HepG2 (cell line): Measurements from ENCODE around the gene RUSF1. TPM values are rescaled to one million over a fixed set of nuclear protein-coding genes. Genes with fewer than 3 reads are reported as not detected.
A peak's percentile ranks its signal among the peaks of the same experiment; 100 is the strongest.

ENCODE experiments used
- DPF2 ChIP-seq: sonication (generic); formaldehyde crosslinking; IDR thresholded peaks from 2 replicates; pipeline ENCODE4 v1.4.0; 2020; ENCODE audit warnings: mild to moderate bottlenecking, low read depth, missing genetic modification reagents, borderline replicate concordance
- FOXK1 ChIP-seq: sonication (generic); formaldehyde crosslinking; IDR thresholded peaks from 2 replicates; pipeline ENCODE4 v1.4.0; 2020; ENCODE audit warnings: low read depth, missing genetic modification reagents, borderline replicate concordance
- HMGA1 ChIP-seq: sonication (generic); formaldehyde crosslinking; conservative IDR thresholded peaks from 2 replicates; pipeline ENCODE4 v1.4.0; 2020; ENCODE audit warnings: missing genetic modification reagents
- HNRNPUL1 ChIP-seq: fragments of 200-400 bp; formaldehyde crosslinking; IDR thresholded peaks from 2 replicates; pipeline ENCODE4 v1.6.1; 2017; ENCODE audit warnings: low read depth, mild to moderate bottlenecking, low read length, moderate library complexity
- HOXD1 ChIP-seq: sonication (generic); formaldehyde crosslinking; IDR thresholded peaks from 2 replicates; pipeline ENCODE4 v1.5.0; 2020; ENCODE audit warnings: missing genetic modification reagents
- IKZF4 ChIP-seq: sonication (generic); formaldehyde crosslinking; IDR thresholded peaks from 2 replicates; pipeline ENCODE4 v1.5.1; 2020; ENCODE audit warnings: borderline replicate concordance, mild to moderate bottlenecking, low read depth, missing genetic modification reagents; ENCODE audit errors: not compliant biosample characterization
- MIER3 ChIP-seq: IDR thresholded peaks from 2 replicates; pipeline ENCODE4 v1.6.1; 2016; ENCODE audit warnings: missing compliant biosample characterization, borderline replicate concordance
- MTF2 ChIP-seq: sonication (generic); formaldehyde crosslinking; IDR thresholded peaks from 2 replicates; pipeline ENCODE4 v1.5.0; 2020; ENCODE audit warnings: missing genetic modification reagents, borderline replicate concordance
- NCOA2 ChIP-seq: sonication (generic); formaldehyde crosslinking; IDR thresholded peaks from 2 replicates; pipeline ENCODE4 v1.8.0; 2022; ENCODE audit warnings: inconsistent platforms
- NFATC3 ChIP-seq: sonication (generic); formaldehyde crosslinking; IDR thresholded peaks from 2 replicates; pipeline ENCODE4 v1.5.1; 2020; ENCODE audit warnings: mild to moderate bottlenecking, missing genetic modification reagents
- NR2F2 ChIP-seq: IDR thresholded peaks from 2 replicates; pipeline ENCODE4 v1.6.1; 2012; ENCODE audit warnings: low read depth, inconsistent platforms, borderline replicate concordance
- SMYD3 ChIP-seq: sonication (generic); formaldehyde crosslinking; IDR thresholded peaks from 2 replicates; pipeline ENCODE4 v1.8.1; 2023; ENCODE audit warnings: mild to moderate bottlenecking, missing genetic modification reagents
- SP140L ChIP-seq: sonication (generic); formaldehyde crosslinking; IDR thresholded peaks from 2 replicates; pipeline ENCODE4 v1.4.0; 2020; ENCODE audit warnings: missing genetic modification reagents, borderline replicate concordance
- SRF ChIP-seq: IDR thresholded peaks from 2 replicates; pipeline ENCODE4 v1.6.1; 2011; ENCODE audit warnings: mild to moderate bottlenecking, low read depth, low read length, moderate library complexity
- ZC3H4 ChIP-seq: sonication (generic); formaldehyde crosslinking; IDR thresholded peaks from 2 replicates; pipeline ENCODE4 v1.4.0; 2020; ENCODE audit warnings: missing genetic modification reagents, borderline replicate concordance
- ZNF230 ChIP-seq: sonication (generic); formaldehyde crosslinking; IDR thresholded peaks from 2 replicates; pipeline ENCODE4 v1.4.0; 2020; ENCODE audit warnings: mild to moderate bottlenecking, missing genetic modification reagents
- ZNF234 ChIP-seq: sonication (generic); formaldehyde crosslinking; conservative IDR thresholded peaks from 2 replicates; pipeline ENCODE4 v1.5.1; 2020; ENCODE audit warnings: mild to moderate bottlenecking, missing genetic modification reagents
- ZNF34 ChIP-seq: sonication (generic); formaldehyde crosslinking; IDR thresholded peaks from 2 replicates; pipeline ENCODE4 v1.4.0; 2020; ENCODE audit warnings: mild to moderate bottlenecking, missing genetic modification reagents, borderline replicate concordance
- ZNF431 ChIP-seq: sonication (generic); formaldehyde crosslinking; IDR thresholded peaks from 2 replicates; pipeline ENCODE4 v1.9.0; 2022; ENCODE audit warnings: missing genetic modification reagents, low read depth, mild to moderate bottlenecking, borderline replicate concordance
- ZNF550 ChIP-seq: sonication (generic); formaldehyde crosslinking; IDR thresholded peaks from 2 replicates; pipeline ENCODE4 v1.4.0; 2020; ENCODE audit warnings: mild to moderate bottlenecking, missing genetic modification reagents, borderline replicate concordance
- polyA plus RNA-seq, 8 experiments: library from polyadenylated mRNA; depleted of rRNA in 3 of 8; stranded (reverse) in 7 of 8; unstranded in 1 of 8; fragments of >200 nt; fragmentation: Illumina TruSeq in 4 of 8; extraction: Trizol in 4 of 8; gene quantifications; 2 replicates each; pipeline versions ENCODE4 v1.2.1 to v1.2.3, GENCODE V29; 2011 to 2016; ENCODE audit warnings: low read depth in 4 of 8, missing spikeins in 1 of 8, mixed read lengths in 1 of 8; ENCODE audit not compliant: insufficient read depth in 1 of 8
- total RNA-seq, 5 experiments: library from RNA; depleted of rRNA; stranded (reverse); fragments of >200 nt; fragmentation: Illumina TruSeq; extraction: Trizol; gene quantifications; 2 replicates each; pipeline ENCODE4 v1.2.3, GENCODE V29; 2016; ENCODE audit warnings: low read depth in 1 of 5
- TF ChIP-seq, protein P1 (sequence below): sonication (generic); formaldehyde crosslinking; IDR thresholded peaks from 2 replicates; pipeline ENCODE4 v1.5.1; 2020; ENCODE audit warnings: mild to moderate bottlenecking, missing genetic modification reagents
- TF ChIP-seq, protein P2 (sequence below), 2 experiments: IDR thresholded peaks; 2 replicates each; pipeline ENCODE4 v1.6.1; 2011 to 2012; ENCODE audit warnings: low read length in 2 of 2, borderline replicate concordance in 1 of 2, low read depth in 1 of 2, mild to moderate bottlenecking in 1 of 2, moderate library complexity in 1 of 2

Gene RUSF1
- total and polyA plus RNA-seq, 2 of the 13 experiments (the other 11 are each of a cell fraction or from before 2014, with no cell fraction given), result 40.8 to 50.2 TPM

DNA sequence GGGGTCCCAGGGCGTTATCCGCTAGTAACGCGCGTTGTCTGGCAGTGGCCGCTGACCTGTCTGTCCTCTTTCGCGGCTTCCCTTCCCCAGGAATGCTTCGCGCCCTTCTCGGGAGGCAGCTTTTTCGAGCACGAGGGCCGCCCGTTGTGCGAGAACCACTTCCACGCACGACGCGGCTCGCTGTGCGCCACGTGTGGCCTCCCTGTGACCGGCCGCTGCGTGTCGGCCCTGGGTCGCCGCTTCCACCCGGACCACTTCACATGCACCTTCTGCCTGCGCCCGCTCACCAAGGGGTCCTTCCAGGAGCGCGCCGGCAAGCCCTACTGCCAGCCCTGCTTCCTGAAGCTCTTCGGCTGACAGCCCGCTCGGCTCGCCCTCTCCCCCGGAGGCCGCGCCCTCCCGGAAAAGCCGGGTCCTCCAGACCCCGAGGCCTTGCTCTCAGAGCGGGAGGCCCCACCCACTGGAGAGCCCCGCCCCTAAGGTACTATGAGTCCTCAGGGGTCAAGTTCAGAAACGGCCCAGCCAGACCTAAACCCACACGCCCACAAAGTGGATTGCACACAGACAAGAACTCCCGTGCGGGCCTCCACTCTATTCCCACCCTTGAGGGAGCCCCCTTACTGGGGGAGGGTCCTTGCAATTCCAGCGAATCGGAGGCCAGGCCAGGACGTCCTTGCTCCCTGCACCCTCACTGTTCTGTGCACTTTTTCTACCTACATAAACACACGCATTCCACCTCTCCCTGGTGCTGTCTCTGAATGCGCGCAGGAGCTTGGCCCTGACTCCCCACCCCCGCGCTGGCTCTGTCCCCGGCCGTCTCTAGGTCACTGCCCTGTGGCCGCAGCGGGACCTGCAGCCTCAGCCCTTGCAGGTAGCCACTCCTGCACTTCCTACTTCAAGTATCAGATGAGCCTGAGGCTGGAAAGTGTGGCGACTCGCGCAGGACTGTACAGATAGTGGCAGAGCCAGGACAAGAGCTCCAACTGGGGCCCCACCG lies 30.7 kb downstream of the RUSF1 start (continued):
- TF ChIP-seq MTF2 (CRISPR knock-in tag), result peak; percentile 67; the same call in 1 of the 2 replicates
- TF ChIP-seq NCOA2 (CRISPR knock-in tag), result no peak; the same call in none of the 2 replicates
- peak; percentile 46 for TF ChIP-seq MIER3 (CRISPR knock-in tag)
- TF ChIP-seq HNRNPUL1, result no peak
- TF ChIP-seq, protein P1, sequence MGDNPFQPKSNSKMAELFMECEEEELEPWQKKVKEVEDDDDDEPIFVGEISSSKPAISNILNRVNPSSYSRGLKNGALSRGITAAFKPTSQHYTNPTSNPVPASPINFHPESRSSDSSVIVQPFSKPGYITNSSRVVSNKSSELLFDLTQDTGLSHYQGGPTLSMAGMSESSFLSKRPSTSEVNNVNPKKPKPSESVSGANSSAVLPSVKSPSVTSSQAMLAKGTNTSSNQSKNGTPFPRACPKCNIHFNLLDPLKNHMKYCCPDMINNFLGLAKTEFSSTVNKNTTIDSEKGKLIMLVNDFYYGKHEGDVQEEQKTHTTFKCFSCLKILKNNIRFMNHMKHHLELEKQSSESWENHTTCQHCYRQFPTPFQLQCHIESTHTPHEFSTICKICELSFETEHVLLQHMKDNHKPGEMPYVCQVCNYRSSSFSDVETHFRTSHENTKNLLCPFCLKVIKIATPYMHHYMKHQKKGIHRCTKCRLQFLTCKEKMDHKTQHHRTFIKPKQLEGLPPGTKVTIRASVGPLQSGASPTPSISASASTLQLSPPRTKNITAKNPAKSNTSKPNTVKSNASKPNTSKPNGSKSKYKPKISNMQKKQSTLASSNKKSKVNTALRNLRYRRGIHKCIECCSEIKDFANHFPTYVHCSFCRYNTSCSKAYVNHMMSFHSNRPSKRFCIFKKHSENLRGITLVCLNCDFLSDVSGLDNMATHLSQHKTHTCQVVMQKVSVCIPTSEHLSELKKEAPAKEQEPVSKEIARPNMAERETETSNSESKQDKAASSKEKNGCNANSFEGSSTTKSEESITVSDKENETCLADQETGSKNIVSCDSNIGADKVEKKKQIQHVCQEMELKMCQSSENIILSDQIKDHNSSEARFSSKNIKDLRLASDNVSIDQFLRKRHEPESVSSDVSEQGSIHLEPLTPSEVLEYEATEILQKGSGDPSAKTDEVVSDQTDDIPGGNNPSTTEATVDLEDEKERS (CRISPR knock-in tag), result peak; percentile 87; the same call in 1 of the 2 replicates
- TF ChIP-seq ZNF431 (CRISPR knock-in tag), result peak; percentile 37; the same call in 1 of the 2 replicates
- peak; percentile 28; the same call in 1 of the 2 replicates for TF ChIP-seq NFATC3
- TF ChIP-seq, protein P2, sequence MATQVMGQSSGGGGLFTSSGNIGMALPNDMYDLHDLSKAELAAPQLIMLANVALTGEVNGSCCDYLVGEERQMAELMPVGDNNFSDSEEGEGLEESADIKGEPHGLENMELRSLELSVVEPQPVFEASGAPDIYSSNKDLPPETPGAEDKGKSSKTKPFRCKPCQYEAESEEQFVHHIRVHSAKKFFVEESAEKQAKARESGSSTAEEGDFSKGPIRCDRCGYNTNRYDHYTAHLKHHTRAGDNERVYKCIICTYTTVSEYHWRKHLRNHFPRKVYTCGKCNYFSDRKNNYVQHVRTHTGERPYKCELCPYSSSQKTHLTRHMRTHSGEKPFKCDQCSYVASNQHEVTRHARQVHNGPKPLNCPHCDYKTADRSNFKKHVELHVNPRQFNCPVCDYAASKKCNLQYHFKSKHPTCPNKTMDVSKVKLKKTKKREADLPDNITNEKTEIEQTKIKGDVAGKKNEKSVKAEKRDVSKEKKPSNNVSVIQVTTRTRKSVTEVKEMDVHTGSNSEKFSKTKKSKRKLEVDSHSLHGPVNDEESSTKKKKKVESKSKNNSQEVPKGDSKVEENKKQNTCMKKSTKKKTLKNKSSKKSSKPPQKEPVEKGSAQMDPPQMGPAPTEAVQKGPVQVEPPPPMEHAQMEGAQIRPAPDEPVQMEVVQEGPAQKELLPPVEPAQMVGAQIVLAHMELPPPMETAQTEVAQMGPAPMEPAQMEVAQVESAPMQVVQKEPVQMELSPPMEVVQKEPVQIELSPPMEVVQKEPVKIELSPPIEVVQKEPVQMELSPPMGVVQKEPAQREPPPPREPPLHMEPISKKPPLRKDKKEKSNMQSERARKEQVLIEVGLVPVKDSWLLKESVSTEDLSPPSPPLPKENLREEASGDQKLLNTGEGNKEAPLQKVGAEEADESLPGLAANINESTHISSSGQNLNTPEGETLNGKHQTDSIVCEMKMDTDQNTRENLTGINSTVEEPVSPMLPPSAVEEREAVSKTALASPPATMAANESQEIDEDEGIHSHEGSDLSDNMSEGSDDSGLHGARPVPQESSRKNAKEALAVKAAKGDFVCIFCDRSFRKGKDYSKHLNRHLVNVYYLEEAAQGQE (IDR thresholded peaks at IDR 0.05; ENCODE audit: borderline replicate concordance in 1 of 2, low read depth in 1 of 2, low read length in 2 of 2), result no peak; a peak in 1 of 4 replicates
- no peak for TF ChIP-seq ZNF230 (CRISPR knock-in tag)
- TF ChIP-seq IKZF4, result no peak
- peak; percentile 93; the same call in 1 of the 2 replicates for TF ChIP-seq ZNF550 (CRISPR knock-in tag)
- TF ChIP-seq SP140L (CRISPR knock-in tag), result no peak
- TF ChIP-seq ZNF234 (CRISPR knock-in tag), result peak; percentile 76; the same call in 1 of the 2 replicates
- peak; percentile 61; the same call in 1 of the 2 replicates for TF ChIP-seq ZC3H4
- peak; percentile 41; the same call in 1 of the 2 replicates for TF ChIP-seq HOXD1 (CRISPR knock-in tag)
- no peak for TF ChIP-seq SMYD3 (CRISPR knock-in tag)
- TF ChIP-seq FOXK1 (CRISPR knock-in tag), result peak; percentile 51
- TF ChIP-seq SRF, result no peak
- TF ChIP-seq NR2F2, result peak; percentile 65; the same call in 1 of the 2 replicates
- no peak; the same call in none of the 2 replicates for TF ChIP-seq DPF2 (CRISPR knock-in tag)
- peak; percentile 81; the same call in 1 of the 2 replicates for TF ChIP-seq ZNF34 (CRISPR knock-in tag)
- TF ChIP-seq HMGA1 (CRISPR knock-in tag), result no peak
